Measurements from ENCODE around the gene MS4A10. TPM values are rescaled to one million over a fixed set of nuclear protein-coding genes. Genes with fewer than 3 reads are reported as not detected.

The MS4A10 gene
- not detected in 2 replicates for total RNA-seq
- total RNA-seq (2013) = not detected
- polyA plus RNA-seq = not detected in 2 replicates
- polyA minus RNA-seq = not detected in 2 replicates

DNA sequence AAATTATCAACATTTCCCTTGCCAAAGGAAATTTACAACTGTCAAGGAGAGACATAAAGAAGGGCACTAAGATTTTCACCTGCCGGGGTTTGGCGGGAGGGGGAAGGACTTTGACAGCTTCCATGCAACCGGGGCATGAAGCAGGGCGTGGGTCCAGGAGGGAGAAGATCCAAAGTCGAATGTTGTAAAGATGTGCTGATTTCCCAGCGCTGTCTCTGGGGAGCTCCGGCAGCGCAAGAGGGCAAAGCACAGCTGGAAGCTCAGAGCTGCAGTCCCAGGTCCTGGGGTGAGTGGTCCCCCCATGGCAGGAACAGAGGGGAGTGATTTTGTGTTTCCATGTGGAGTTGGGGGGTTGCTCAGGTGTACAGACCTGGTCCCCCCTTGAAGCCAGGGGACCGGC, at the start of gene MS4A10:
Gene MS4A10 (plus strand): TSS at position 198 of the 400 bp plus-strand sequence. CDS start 5,003 bp downstream, outside the sequence.
- Mint-ChIP-seq H3K9me3 (ENCODE audit: insufficient read depth) (no peaks in the 10 kb centered on the region), H3K27ac (no peak within 1 kb of the TSS), H3K4me1 (no peaks in the 10 kb centered on the region), H3K4me3 (no peak within 1 kb of the TSS), H3K27me3 (no peaks in the 10 kb centered on the region)
- no peaks in the 10 kb centered on the region for H3K9me3 ChIP-seq (ENCODE audit: control extremely low read depth in 1 of 3, control insufficient read depth in 2 of 3, insufficient read depth in 1 of 3, low read length in 2 of 3)
- H4K20me1 ChIP-seq (ENCODE audit: control insufficient read depth, insufficient read depth, low read length, poor library complexity, severe bottlenecking) = no peaks in the 10 kb centered on the region
- H3K27ac ChIP-seq (ENCODE audit: low read length in 2 of 2) = no peak within 1 kb of the TSS
- H3K36me3 ChIP-seq (replicated peaks in 1 of 2; ENCODE audit: control extremely low read depth in 1 of 2, control insufficient read depth in 1 of 2, extremely low read depth in 1 of 2, insufficient read depth in 2 of 2, low read length in 1 of 2) = no peaks in the 10 kb centered on the region
- ChIA-PET CTCF (interaction anchor here (1.8 kb wide), 1 partner anchor 8 kb away, joined by 5 read pairs; no protein-coding TSS in a partner anchor), POLR2A (no interaction called here)
- H3K4me1 ChIP-seq (ENCODE audit: control insufficient read depth in 2 of 2, insufficient read depth in 2 of 2, low read length in 2 of 2) = no peaks in the 10 kb centered on the region
- TF ChIP-seq EZH2 (IDR thresholded peaks at IDR 0.05; ENCODE audit: borderline replicate concordance, insufficient read depth, low read depth, low read length, poor library complexity, severe bottlenecking) = no peak
- TF ChIP-seq, protein P1, sequence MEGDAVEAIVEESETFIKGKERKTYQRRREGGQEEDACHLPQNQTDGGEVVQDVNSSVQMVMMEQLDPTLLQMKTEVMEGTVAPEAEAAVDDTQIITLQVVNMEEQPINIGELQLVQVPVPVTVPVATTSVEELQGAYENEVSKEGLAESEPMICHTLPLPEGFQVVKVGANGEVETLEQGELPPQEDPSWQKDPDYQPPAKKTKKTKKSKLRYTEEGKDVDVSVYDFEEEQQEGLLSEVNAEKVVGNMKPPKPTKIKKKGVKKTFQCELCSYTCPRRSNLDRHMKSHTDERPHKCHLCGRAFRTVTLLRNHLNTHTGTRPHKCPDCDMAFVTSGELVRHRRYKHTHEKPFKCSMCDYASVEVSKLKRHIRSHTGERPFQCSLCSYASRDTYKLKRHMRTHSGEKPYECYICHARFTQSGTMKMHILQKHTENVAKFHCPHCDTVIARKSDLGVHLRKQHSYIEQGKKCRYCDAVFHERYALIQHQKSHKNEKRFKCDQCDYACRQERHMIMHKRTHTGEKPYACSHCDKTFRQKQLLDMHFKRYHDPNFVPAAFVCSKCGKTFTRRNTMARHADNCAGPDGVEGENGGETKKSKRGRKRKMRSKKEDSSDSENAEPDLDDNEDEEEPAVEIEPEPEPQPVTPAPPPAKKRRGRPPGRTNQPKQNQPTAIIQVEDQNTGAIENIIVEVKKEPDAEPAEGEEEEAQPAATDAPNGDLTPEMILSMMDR (IDR thresholded peaks at IDR 0.05) = no peak
- intact Hi-C loops (cut with micrococcal nuclease) = no loop called here
- H3K27me3 ChIP-seq (replicated peaks in 1 of 4; ENCODE audit: control extremely low read depth in 1 of 4, control insufficient read depth in 3 of 4, insufficient read depth in 4 of 4, low read length in 3 of 4) = no peaks in the 10 kb centered on the region
- no peak within 1 kb of the TSS for H3K9ac ChIP-seq (ENCODE audit: low read length)
- DNase-seq = no peak
- no peak within 1 kb of the TSS for H3K4me2 ChIP-seq (replicated peaks; ENCODE audit: low read depth, low read length, poor library complexity, severe bottlenecking)
- H3K79me2 ChIP-seq (ENCODE audit: control insufficient read depth, insufficient read depth, low read length) = no peaks in the 10 kb centered on the region
- 82% methylated on average over 8 of the region's 9 CpGs for WGBS (ENCODE audit: insufficient coverage)
- no peak within 1 kb of the TSS for H2AFZ ChIP-seq (ENCODE audit: insufficient read depth, low read depth, low read length, poor library complexity, severe bottlenecking)
- ATAC-seq (ENCODE audit: low read depth) = no peak
- H3K4me3 ChIP-seq (ENCODE audit: control extremely low read depth in 1 of 5, extremely low read depth in 1 of 5, insufficient read depth in 1 of 5, low read depth in 2 of 5, low read length in 4 of 5) = no peak within 1 kb of the TSS

DNA sequence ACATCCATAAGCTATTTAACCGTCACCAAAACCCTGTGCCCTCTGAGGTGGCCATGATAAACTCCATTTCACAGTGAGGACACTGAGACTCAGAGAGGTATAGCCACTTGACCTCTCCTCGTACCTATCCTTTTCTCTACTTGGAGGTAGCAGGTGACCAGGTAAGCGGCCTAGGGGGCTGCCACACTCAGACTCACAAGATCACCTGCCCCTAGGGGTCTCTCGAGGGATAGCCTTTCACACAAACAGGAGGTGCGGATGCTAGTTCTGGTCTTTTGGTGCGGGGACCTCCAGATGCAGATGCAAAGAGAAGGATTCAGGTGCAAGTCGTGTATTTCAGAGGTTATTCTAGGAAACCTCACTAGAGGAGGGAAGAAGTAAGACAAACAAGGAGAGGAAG, 46.0 kb upstream of the MS4A10 start:
- CTCF ChIA-PET = no interaction called here
- H3K79me2 ChIP-seq (ENCODE audit: control insufficient read depth, insufficient read depth, low read length) = no peaks in the 10 kb centered on the region
- intact Hi-C loops (cut with micrococcal nuclease) = no loop called here

More for the DNA sequence above, 46.0 kb upstream of the MS4A10 start:
- Histone ChIP-seq H3K36me3 (replicated peaks in 1 of 2; ENCODE audit: control extremely low read depth in 1 of 2, control insufficient read depth in 1 of 2, extremely low read depth in 1 of 2, insufficient read depth in 2 of 2, low read length in 1 of 2) (no peaks in the 10 kb centered on the region), H3K4me2 (replicated peaks; ENCODE audit: low read depth, low read length, poor library complexity, severe bottlenecking) (no peak overlapping the region), H3K4me3 (ENCODE audit: control extremely low read depth in 1 of 5, extremely low read depth in 1 of 5, insufficient read depth in 1 of 5, low read depth in 2 of 5, low read length in 4 of 5) (no peak overlapping the region), H3K9me3 (ENCODE audit: control extremely low read depth in 1 of 3, control insufficient read depth in 2 of 3, insufficient read depth in 1 of 3, low read length in 2 of 3) (peaks cover 0 to 4% (median 3%) of the 10 kb centered on the region in 3 donors), H3K27ac (ENCODE audit: low read length in 2 of 2) (no peak overlapping the region), H2AFZ (ENCODE audit: insufficient read depth, low read depth, low read length, poor library complexity, severe bottlenecking) (no peak overlapping the region), H3K4me1 (ENCODE audit: control insufficient read depth in 2 of 2, insufficient read depth in 2 of 2, low read length in 2 of 2) (no peaks in the 10 kb centered on the region), H3K9ac (ENCODE audit: low read length) (no peak overlapping the region), H3K27me3 (replicated peaks in 1 of 4; ENCODE audit: control extremely low read depth in 1 of 4, control insufficient read depth in 3 of 4, insufficient read depth in 4 of 4, low read length in 3 of 4) (peaks cover 0 to 8% (median 0%) of the 10 kb centered on the region in 4 experiments), H4K20me1 (ENCODE audit: control insufficient read depth, insufficient read depth, low read length, poor library complexity, severe bottlenecking) (no peaks in the 10 kb centered on the region)
- ATAC-seq (ENCODE audit: low read depth) (no peak), DNase-seq (no peak)
- POLR2A ChIA-PET = no interaction called here
- Mint-ChIP-seq H3K4me3 (no peak overlapping the region), H3K27me3 (peaks cover 29% of the 10 kb centered on the region), H3K4me1 (no peaks in the 10 kb centered on the region), H3K9me3 (ENCODE audit: insufficient read depth) (no peaks in the 10 kb centered on the region), H3K27ac (no peak overlapping the region)
- WGBS (ENCODE audit: insufficient coverage) = 68% methylated on average over 7 of the region's 7 CpGs
- TF ChIP-seq EZH2 (IDR thresholded peaks at IDR 0.05; ENCODE audit: borderline replicate concordance, insufficient read depth, low read depth, low read length, poor library complexity, severe bottlenecking) = no peak
- TF ChIP-seq, protein P1 (IDR thresholded peaks at IDR 0.05) = no peak

All from B cell (primary cell).